ENCODE data around the gene IKZF2.
"Not testable (repeated sequence)": the region's sequence is repeated elsewhere in the genome, so short reads cannot be mapped to it uniquely, and the experiment has no call there.

DNA sequence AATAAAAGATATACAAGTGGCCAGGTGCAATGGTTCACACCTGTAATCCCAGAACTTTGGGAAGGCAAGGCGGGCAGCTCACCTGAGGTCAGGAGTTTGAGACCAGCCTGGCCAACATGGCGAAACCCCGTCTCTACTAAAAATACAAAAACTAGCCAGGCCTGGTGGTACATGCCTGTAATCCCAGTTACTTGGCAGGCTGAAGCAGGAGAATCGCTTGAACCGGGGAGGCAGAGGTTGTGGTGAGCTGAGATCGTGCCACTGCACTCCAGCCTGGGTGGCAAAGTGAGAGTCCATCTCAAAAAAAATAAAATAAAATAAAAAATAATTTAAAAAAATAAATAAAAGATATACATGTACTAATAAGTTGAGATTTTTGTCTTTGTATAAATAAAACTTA, 130.5 kb downstream of the IKZF2 start:
- TF ChIP-seq MAFG (tag; conservative IDR thresholded peaks at IDR 0.05); ATF3 (IDR thresholded peaks at IDR 0.05); ATF3 (CRISPR knock-in tag; conservative IDR thresholded peaks at IDR 0.05); MYC (IDR thresholded peaks at IDR 0.05; ENCODE audit: low read depth, low read length); MYC (CRISPR knock-in tag; IDR thresholded peaks at IDR 0.05; ENCODE audit: borderline replicate concordance, low read depth); PTTG1 (tag; IDR thresholded peaks at IDR 0.05; ENCODE audit: low read depth); RBM39 (optimal IDR thresholded peaks at IDR 0.05; ENCODE audit: low read depth, low read length); ZNF24 (IDR thresholded peaks at IDR 0.05); BRCA1 (IDR thresholded peaks at IDR 0.05); BRCA1 (CRISPR knock-in tag; IDR thresholded peaks at IDR 0.05); MAZ (CRISPR knock-in tag; conservative IDR thresholded peaks at IDR 0.05 in 1 of 2, IDR thresholded peaks at IDR 0.05 in 1 of 2): not testable (repeated sequence)
- TF ChIP-seq, protein P1, sequence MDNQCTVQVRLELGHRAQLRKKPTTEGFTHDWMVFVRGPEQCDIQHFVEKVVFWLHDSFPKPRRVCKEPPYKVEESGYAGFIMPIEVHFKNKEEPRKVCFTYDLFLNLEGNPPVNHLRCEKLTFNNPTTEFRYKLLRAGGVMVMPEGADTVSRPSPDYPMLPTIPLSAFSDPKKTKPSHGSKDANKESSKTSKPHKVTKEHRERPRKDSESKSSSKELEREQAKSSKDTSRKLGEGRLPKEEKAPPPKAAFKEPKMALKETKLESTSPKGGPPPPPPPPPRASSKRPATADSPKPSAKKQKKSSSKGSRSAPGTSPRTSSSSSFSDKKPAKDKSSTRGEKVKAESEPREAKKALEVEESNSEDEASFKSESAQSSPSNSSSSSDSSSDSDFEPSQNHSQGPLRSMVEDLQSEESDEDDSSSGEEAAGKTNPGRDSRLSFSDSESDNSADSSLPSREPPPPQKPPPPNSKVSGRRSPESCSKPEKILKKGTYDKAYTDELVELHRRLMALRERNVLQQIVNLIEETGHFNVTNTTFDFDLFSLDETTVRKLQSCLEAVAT (IDR thresholded peaks at IDR 0.05): not testable (repeated sequence)
- TF ChIP-seq, protein P2, sequence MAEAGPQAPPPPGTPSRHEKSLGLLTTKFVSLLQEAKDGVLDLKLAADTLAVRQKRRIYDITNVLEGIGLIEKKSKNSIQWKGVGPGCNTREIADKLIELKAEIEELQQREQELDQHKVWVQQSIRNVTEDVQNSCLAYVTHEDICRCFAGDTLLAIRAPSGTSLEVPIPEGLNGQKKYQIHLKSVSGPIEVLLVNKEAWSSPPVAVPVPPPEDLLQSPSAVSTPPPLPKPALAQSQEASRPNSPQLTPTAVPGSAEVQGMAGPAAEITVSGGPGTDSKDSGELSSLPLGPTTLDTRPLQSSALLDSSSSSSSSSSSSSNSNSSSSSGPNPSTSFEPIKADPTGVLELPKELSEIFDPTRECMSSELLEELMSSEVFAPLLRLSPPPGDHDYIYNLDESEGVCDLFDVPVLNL (CRISPR knock-in tag; IDR thresholded peaks at IDR 0.05; ENCODE audit: low read depth): not testable (repeated sequence)
- TF ChIP-seq, protein P3, sequence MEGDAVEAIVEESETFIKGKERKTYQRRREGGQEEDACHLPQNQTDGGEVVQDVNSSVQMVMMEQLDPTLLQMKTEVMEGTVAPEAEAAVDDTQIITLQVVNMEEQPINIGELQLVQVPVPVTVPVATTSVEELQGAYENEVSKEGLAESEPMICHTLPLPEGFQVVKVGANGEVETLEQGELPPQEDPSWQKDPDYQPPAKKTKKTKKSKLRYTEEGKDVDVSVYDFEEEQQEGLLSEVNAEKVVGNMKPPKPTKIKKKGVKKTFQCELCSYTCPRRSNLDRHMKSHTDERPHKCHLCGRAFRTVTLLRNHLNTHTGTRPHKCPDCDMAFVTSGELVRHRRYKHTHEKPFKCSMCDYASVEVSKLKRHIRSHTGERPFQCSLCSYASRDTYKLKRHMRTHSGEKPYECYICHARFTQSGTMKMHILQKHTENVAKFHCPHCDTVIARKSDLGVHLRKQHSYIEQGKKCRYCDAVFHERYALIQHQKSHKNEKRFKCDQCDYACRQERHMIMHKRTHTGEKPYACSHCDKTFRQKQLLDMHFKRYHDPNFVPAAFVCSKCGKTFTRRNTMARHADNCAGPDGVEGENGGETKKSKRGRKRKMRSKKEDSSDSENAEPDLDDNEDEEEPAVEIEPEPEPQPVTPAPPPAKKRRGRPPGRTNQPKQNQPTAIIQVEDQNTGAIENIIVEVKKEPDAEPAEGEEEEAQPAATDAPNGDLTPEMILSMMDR (IDR thresholded peaks at IDR 0.05 in 2 of 3, conservative IDR thresholded peaks at IDR 0.05 in 1 of 3; ENCODE audit: insufficient read depth in 2 of 3, low read depth in 1 of 3, low read length in 3 of 3): not testable (repeated sequence)
